SK-N-SH treated with all-trans-retinoic acid at 6 μM for 48 hours (cell line): ENCODE data around the gene APBA2.

Experiments used
- ATAC-seq: fragments of 200-7000 bp; cut with Tn5 transposase; 3 replicates; pipeline ENCODE4 v1.9.1; 2020; ENCODE audit warnings: mild to moderate bottlenecking, moderate library complexity
- BACH2 ChIP-seq: fragments of 250-450 bp; sonication (Bioruptor Pico); IDR thresholded peaks from 2 replicates; pipeline ENCODE4 v1.9.0; 2021; ENCODE audit warnings: mild to moderate bottlenecking, borderline replicate concordance
- CSDC2 ChIP-seq: fragments of 250-450 bp; sonication (Bioruptor Pico); IDR thresholded peaks from 2 replicates; pipeline ENCODE4 v1.5.0; 2020; ENCODE audit warnings: mild to moderate bottlenecking, moderate library complexity
- CSRNP3 ChIP-seq: fragments of 250-450 bp; sonication (Bioruptor Pico); IDR thresholded peaks from 2 replicates; pipeline ENCODE4 v1.5.1; 2021; ENCODE audit warnings: mild to moderate bottlenecking, moderate library complexity
- ESRRG ChIP-seq: fragments of 250-450 bp; sonication (Bioruptor Pico); IDR thresholded peaks from 2 replicates; pipeline ENCODE4 v1.6.1; 2021; ENCODE audit warnings: mild to moderate bottlenecking
- GLIS3 ChIP-seq: fragments of 250-450 bp; sonication (Bioruptor Pico); IDR thresholded peaks from 2 replicates; pipeline ENCODE4 v1.5.0; 2020; ENCODE audit warnings: mild to moderate bottlenecking, moderate library complexity
- ISL1 ChIP-seq: fragments of 250-450 bp; sonication (Bioruptor Pico); IDR thresholded peaks from 2 replicates; pipeline ENCODE4 v2.1.2; 2022; ENCODE audit warnings: mild to moderate bottlenecking, moderate library complexity
- OSR1 ChIP-seq: fragments of 250-450 bp; sonication (Bioruptor Pico); IDR thresholded peaks from 2 replicates; pipeline ENCODE4 v1.8.0; 2022; ENCODE audit warnings: moderate library complexity, mild to moderate bottlenecking, inconsistent platforms
- PATZ1 ChIP-seq: fragments of 250-450 bp; sonication (Bioruptor Pico); IDR thresholded peaks from 2 replicates; pipeline ENCODE4 v1.8.0; 2020; ENCODE audit warnings: mild to moderate bottlenecking, moderate library complexity, borderline replicate concordance
- POU6F1 ChIP-seq: fragments of 250-450 bp; sonication (Bioruptor Pico); IDR thresholded peaks from 2 replicates; pipeline ENCODE4 v1.8.0; 2021; ENCODE audit warnings: low read depth, mild to moderate bottlenecking, moderate library complexity, borderline replicate concordance
- PPARA ChIP-seq: fragments of 250-450 bp; sonication (Bioruptor Pico); IDR thresholded peaks from 2 replicates; pipeline ENCODE4 v1.5.0; 2020; ENCODE audit warnings: mild to moderate bottlenecking, borderline replicate concordance
- RARB ChIP-seq: fragments of 250-450 bp; sonication (Bioruptor Pico); IDR thresholded peaks from 2 replicates; pipeline ENCODE4 v1.8.0; 2021; ENCODE audit warnings: mild to moderate bottlenecking, moderate library complexity
- SNAI2 ChIP-seq: fragments of 250-450 bp; sonication (Bioruptor Pico); IDR thresholded peaks from 2 replicates; pipeline ENCODE4 v1.5.0; 2020; ENCODE audit warnings: mild to moderate bottlenecking, moderate library complexity
- TCF4 ChIP-seq: fragments of 250-450 bp; sonication (Bioruptor Pico); IDR thresholded peaks from 2 replicates; pipeline ENCODE4 v1.8.0; 2021; ENCODE audit warnings: mild to moderate bottlenecking, moderate library complexity, borderline replicate concordance
- TSHZ2 ChIP-seq: fragments of 250-450 bp; sonication (Bioruptor Pico); IDR thresholded peaks from 2 replicates; pipeline ENCODE4 v1.5.0; 2020; ENCODE audit warnings: mild to moderate bottlenecking, moderate library complexity
- ZC3H10 ChIP-seq: fragments of 250-450 bp; sonication (Bioruptor Pico); IDR thresholded peaks from 2 replicates; pipeline ENCODE4 v1.5.1; 2021; ENCODE audit warnings: mild to moderate bottlenecking, moderate library complexity
- ZFP3 ChIP-seq: fragments of 250-450 bp; sonication (Bioruptor Pico); IDR thresholded peaks from 2 replicates; pipeline ENCODE4 v1.5.0; 2020; ENCODE audit warnings: mild to moderate bottlenecking, moderate library complexity
- ZFP30 ChIP-seq: fragments of 450-650 bp; formaldehyde crosslinking; IDR thresholded peaks from 2 replicates; pipeline ENCODE4 v1.5.0; 2022; ENCODE audit warnings: mild to moderate bottlenecking, moderate library complexity
- ZNF565 ChIP-seq: fragments of 450-650 bp; formaldehyde crosslinking; conservative IDR thresholded peaks from 2 replicates; pipeline ENCODE4 v1.5.0; 2020; ENCODE audit warnings: low read depth, mild to moderate bottlenecking, moderate library complexity
- ZNF70 ChIP-seq: fragments of 450-650 bp; formaldehyde crosslinking; IDR thresholded peaks from 2 replicates; pipeline ENCODE4 v1.5.0; 2020; ENCODE audit warnings: mild to moderate bottlenecking, moderate library complexity
- ZNF8 ChIP-seq: fragments of 450-650 bp; formaldehyde crosslinking; IDR thresholded peaks from 2 replicates; pipeline ENCODE4 v1.5.0; 2020; ENCODE audit warnings: mild to moderate bottlenecking, moderate library complexity

The APBA2 gene

GRCh38 chr15:28917791-28918140, 32.0 kb downstream of the APBA2 start:
- no peak for ATAC-seq
- TF ChIP-seq ISL1 (CRISPR knock-in tag), result no peak
- TF ChIP-seq ZNF565 (CRISPR knock-in tag), result no peak
- no peak for TF ChIP-seq PPARA
- no peak for TF ChIP-seq TSHZ2 (CRISPR knock-in tag)
- no peak for TF ChIP-seq ESRRG (CRISPR knock-in tag)

GRCh38 chr15:28918141-28918983, 32.6 kb downstream of the APBA2 start:
- no peak for ATAC-seq
- TF ChIP-seq CSDC2 (CRISPR knock-in tag) (no peak), PPARA (no peak), POU6F1 (CRISPR knock-in tag) (no peak), SNAI2 (CRISPR knock-in tag) (no peak), ZC3H10 (CRISPR knock-in tag) (no peak), TSHZ2 (CRISPR knock-in tag) (no peak), ZNF8 (CRISPR knock-in tag) (no peak), ZFP30 (no peak), ZNF565 (CRISPR knock-in tag) (no peak), ISL1 (CRISPR knock-in tag) (no peak), TCF4 (CRISPR knock-in tag) (no peak), BACH2 (no peak), ZNF70 (CRISPR knock-in tag) (no peak)

- ATAC-seq, result no peak
- no peak for TF ChIP-seq TCF4 (CRISPR knock-in tag)
- TF ChIP-seq ZFP3 (CRISPR knock-in tag), result no peak
- no peak for TF ChIP-seq SNAI2 (CRISPR knock-in tag)
- no peak for TF ChIP-seq PATZ1 (CRISPR knock-in tag)
- no peak for TF ChIP-seq OSR1 (CRISPR knock-in tag)
- no peak for TF ChIP-seq CSDC2 (CRISPR knock-in tag)
- no peak for TF ChIP-seq ZNF565 (CRISPR knock-in tag)
- TF ChIP-seq PPARA, result no peak
- TF ChIP-seq TSHZ2 (CRISPR knock-in tag), result no peak
- TF ChIP-seq ZNF8 (CRISPR knock-in tag), result no peak
- no peak for TF ChIP-seq ESRRG (CRISPR knock-in tag)
- no peak for TF ChIP-seq RARB (CRISPR knock-in tag)
- TF ChIP-seq GLIS3 (CRISPR knock-in tag), result no peak
- TF ChIP-seq POU6F1 (CRISPR knock-in tag), result no peak
- TF ChIP-seq ISL1 (CRISPR knock-in tag), result no peak
- TF ChIP-seq BACH2, result no peak
- no peak for TF ChIP-seq CSRNP3 (CRISPR knock-in tag)
Measured at GRCh38 chr15:28919201-28919635, 33.4 kb downstream of the APBA2 start.
